ENCODE measurements around the gene PCMTD2.
A peak's percentile ranks its signal among the peaks of the same experiment; 100 is the strongest.

The PCMTD2 gene

GRCh38 chr20:64246616-64247306, 8.8 kb upstream of the PCMTD2 start:
- Histone ChIP-seq H3K4me3 (ENCODE audit: low read depth in 1 of 2, low read length in 2 of 2) (no peak overlapping the region), H3K9ac (ENCODE audit: low read depth in 1 of 2, low read length in 2 of 2) (no peak overlapping the region)

GRCh38 chr20:64247307-64247618, 8.3 kb upstream of the PCMTD2 start:
- Histone ChIP-seq H3K9ac (ENCODE audit: low read depth in 1 of 2, low read length in 2 of 2) (no peak overlapping the region), H3K4me1 (ENCODE audit: control insufficient read depth in 1 of 2, insufficient read depth in 2 of 2, low read length in 2 of 2) (no peaks in the 10 kb centered on the region), H3K36me3 (ENCODE audit: control insufficient read depth in 1 of 2, insufficient read depth in 2 of 2, low read length in 2 of 2) (no peaks in the 10 kb centered on the region), H3K27ac (ENCODE audit: low read depth, low read length) (no peak overlapping the region), H3K9me3 (ENCODE audit: control insufficient read depth in 1 of 2, low read length in 2 of 2) (no peaks in the 10 kb centered on the region), H3K4me3 (ENCODE audit: low read depth in 1 of 2, low read length in 2 of 2) (no peak overlapping the region), H3K27me3 (ENCODE audit: control insufficient read depth in 1 of 2, insufficient read depth in 2 of 2, low read length in 2 of 2) (no peaks in the 10 kb centered on the region)

More at GRCh38 chr20:64246616-64247306, 8.8 kb upstream of the PCMTD2 start:
- no peaks in the 10 kb centered on the region for H3K4me1 ChIP-seq (ENCODE audit: control insufficient read depth in 1 of 2, insufficient read depth in 2 of 2, low read length in 2 of 2)
- H3K9me3 ChIP-seq (ENCODE audit: control insufficient read depth in 1 of 2, low read length in 2 of 2), result no peaks in the 10 kb centered on the region
- no peaks in the 10 kb centered on the region for H3K27me3 ChIP-seq (ENCODE audit: control insufficient read depth in 1 of 2, insufficient read depth in 2 of 2, low read length in 2 of 2)
- H3K27ac ChIP-seq (ENCODE audit: low read depth, low read length), result no peak overlapping the region
- H3K36me3 ChIP-seq (ENCODE audit: control insufficient read depth in 1 of 2, insufficient read depth in 2 of 2, low read length in 2 of 2), result no peaks in the 10 kb centered on the region

GRCh38 chr20:64247970-64248841, 7.3 kb upstream of the PCMTD2 start:
- Histone ChIP-seq H3K27ac (ENCODE audit: low read depth, low read length) (no peak overlapping the region), H3K36me3 (ENCODE audit: control insufficient read depth in 1 of 2, insufficient read depth in 2 of 2, low read length in 2 of 2) (no peaks in the 10 kb centered on the region), H3K9me3 (ENCODE audit: control insufficient read depth in 1 of 2, low read length in 2 of 2) (no peaks in the 10 kb centered on the region), H3K4me3 (ENCODE audit: low read depth in 1 of 2, low read length in 2 of 2) (no peak overlapping the region), H3K4me1 (ENCODE audit: control insufficient read depth in 1 of 2, insufficient read depth in 2 of 2, low read length in 2 of 2) (no peaks in the 10 kb centered on the region), H3K27me3 (ENCODE audit: control insufficient read depth in 1 of 2, insufficient read depth in 2 of 2, low read length in 2 of 2) (no peaks in the 10 kb centered on the region), H3K9ac (ENCODE audit: low read depth in 1 of 2, low read length in 2 of 2) (no peak overlapping the region)

- peaks cover 0 to 2% of the 10 kb centered on the region in 2 donors for H3K4me1 ChIP-seq (ENCODE audit: control insufficient read depth in 1 of 2, insufficient read depth in 2 of 2, low read length in 2 of 2)
- no peaks in the 10 kb centered on the region for H3K36me3 ChIP-seq (ENCODE audit: control insufficient read depth in 1 of 2, insufficient read depth in 2 of 2, low read length in 2 of 2)
- H3K4me3 ChIP-seq (ENCODE audit: low read depth in 1 of 2, low read length in 2 of 2), result no peak overlapping the region
- H3K27ac ChIP-seq (ENCODE audit: low read depth, low read length), result no peak overlapping the region
- H3K27me3 ChIP-seq (ENCODE audit: control insufficient read depth in 1 of 2, insufficient read depth in 2 of 2, low read length in 2 of 2), result no peaks in the 10 kb centered on the region
- no peak overlapping the region for H3K9ac ChIP-seq (ENCODE audit: low read depth in 1 of 2, low read length in 2 of 2)
- H3K9me3 ChIP-seq (ENCODE audit: control insufficient read depth in 1 of 2, low read length in 2 of 2), result no peaks in the 10 kb centered on the region
Measured at GRCh38 chr20:64250027-64250426, 5.5 kb upstream of the PCMTD2 start.

GRCh38 chr20:64253000-64253383, 2.6 kb upstream of the PCMTD2 start:
- Histone ChIP-seq H3K27ac (ENCODE audit: low read depth, low read length) (no peak overlapping the region), H3K4me1 (ENCODE audit: control insufficient read depth in 1 of 2, insufficient read depth in 2 of 2, low read length in 2 of 2) (peaks cover 14 to 19% of the 10 kb centered on the region in 2 donors), H3K9ac (ENCODE audit: low read depth in 1 of 2, low read length in 2 of 2) (no peak overlapping the region), H3K9me3 (ENCODE audit: control insufficient read depth in 1 of 2, low read length in 2 of 2) (no peaks in the 10 kb centered on the region), H3K27me3 (ENCODE audit: control insufficient read depth in 1 of 2, insufficient read depth in 2 of 2, low read length in 2 of 2) (no peaks in the 10 kb centered on the region), H3K36me3 (ENCODE audit: control insufficient read depth in 1 of 2, insufficient read depth in 2 of 2, low read length in 2 of 2) (no peaks in the 10 kb centered on the region), H3K4me3 (ENCODE audit: low read depth in 1 of 2, low read length in 2 of 2) (no peak overlapping the region)

- no peak overlapping the region for H3K9ac ChIP-seq (ENCODE audit: low read depth in 1 of 2, low read length in 2 of 2)
- H3K4me1 ChIP-seq (ENCODE audit: control insufficient read depth in 1 of 2, insufficient read depth in 2 of 2, low read length in 2 of 2), result peaks cover 14 to 19% of the 10 kb centered on the region in 2 donors
- H3K27ac ChIP-seq (ENCODE audit: low read depth, low read length), result no peak overlapping the region
- H3K4me3 ChIP-seq (ENCODE audit: low read depth in 1 of 2, low read length in 2 of 2), result no peak overlapping the region
- H3K9me3 ChIP-seq (ENCODE audit: control insufficient read depth in 1 of 2, low read length in 2 of 2), result no peaks in the 10 kb centered on the region
- H3K36me3 ChIP-seq (ENCODE audit: control insufficient read depth in 1 of 2, insufficient read depth in 2 of 2, low read length in 2 of 2), result no peaks in the 10 kb centered on the region
- no peaks in the 10 kb centered on the region for H3K27me3 ChIP-seq (ENCODE audit: control insufficient read depth in 1 of 2, insufficient read depth in 2 of 2, low read length in 2 of 2)
Measured at GRCh38 chr20:64253443-64253842, 2.1 kb upstream of the PCMTD2 start.

- H3K27me3 ChIP-seq (ENCODE audit: control insufficient read depth in 1 of 2, insufficient read depth in 2 of 2, low read length in 2 of 2), result no peaks in the 10 kb centered on the region
- no peak overlapping the region for H3K4me3 ChIP-seq (ENCODE audit: low read depth in 1 of 2, low read length in 2 of 2)
- H3K4me1 ChIP-seq (ENCODE audit: control insufficient read depth in 1 of 2, insufficient read depth in 2 of 2, low read length in 2 of 2), result peaks cover 14 to 19% of the 10 kb centered on the region in 2 donors
- no peaks in the 10 kb centered on the region for H3K9me3 ChIP-seq (ENCODE audit: control insufficient read depth in 1 of 2, low read length in 2 of 2)
- no peak overlapping the region for H3K27ac ChIP-seq (ENCODE audit: low read depth, low read length)
- no peaks in the 10 kb centered on the region for H3K36me3 ChIP-seq (ENCODE audit: control insufficient read depth in 1 of 2, insufficient read depth in 2 of 2, low read length in 2 of 2)
- H3K9ac ChIP-seq (ENCODE audit: low read depth in 1 of 2, low read length in 2 of 2), result no peak overlapping the region
Measured at GRCh38 chr20:64254156-64254555, 1.4 kb upstream of the PCMTD2 start.

GRCh38 chr20:64254571-64255360, 782 bp upstream of the PCMTD2 start:
- Histone ChIP-seq H3K27me3 (ENCODE audit: control insufficient read depth in 1 of 2, insufficient read depth in 2 of 2, low read length in 2 of 2) (no peaks in the 10 kb centered on the region), H3K36me3 (ENCODE audit: control insufficient read depth in 1 of 2, insufficient read depth in 2 of 2, low read length in 2 of 2) (no peaks in the 10 kb centered on the region), H3K4me3 (ENCODE audit: low read depth in 1 of 2, low read length in 2 of 2) (peak overlapping the region; percentile 75 to 77), H3K9ac (ENCODE audit: low read depth in 1 of 2, low read length in 2 of 2) (peak overlapping the region; percentile 57 to 73), H3K4me1 (ENCODE audit: control insufficient read depth in 1 of 2, insufficient read depth in 2 of 2, low read length in 2 of 2) (peaks cover 14 to 19% of the 10 kb centered on the region in 2 donors), H3K27ac (ENCODE audit: low read depth, low read length) (peak overlapping the region; percentile 78), H3K9me3 (ENCODE audit: control insufficient read depth in 1 of 2, low read length in 2 of 2) (no peaks in the 10 kb centered on the region)

GRCh38 chr20:64256282-64256935, 861 bp downstream of the PCMTD2 start:
- H3K27me3 ChIP-seq (ENCODE audit: control insufficient read depth in 1 of 2, insufficient read depth in 2 of 2, low read length in 2 of 2), result no peaks in the 10 kb centered on the region
- H3K27ac ChIP-seq (ENCODE audit: low read depth, low read length), result no peak overlapping the region
- H3K9ac ChIP-seq (ENCODE audit: low read depth in 1 of 2, low read length in 2 of 2), result peak overlapping the region; percentile 49 to 62
- peak overlapping the region; percentile 75 to 90 for H3K4me3 ChIP-seq (ENCODE audit: low read depth in 1 of 2, low read length in 2 of 2)
- H3K4me1 ChIP-seq (ENCODE audit: control insufficient read depth in 1 of 2, insufficient read depth in 2 of 2, low read length in 2 of 2), result peaks cover 14 to 23% of the 10 kb centered on the region in 2 donors
- H3K36me3 ChIP-seq (ENCODE audit: control insufficient read depth in 1 of 2, insufficient read depth in 2 of 2, low read length in 2 of 2), result peaks cover 0 to 5% of the 10 kb centered on the region in 2 donors
- no peaks in the 10 kb centered on the region for H3K9me3 ChIP-seq (ENCODE audit: control insufficient read depth in 1 of 2, low read length in 2 of 2)

Measured in duodenal mucosa (tissue), 2 donors.